IPS-18a (cell line): Measurements from ENCODE around the gene MRI1.
"Not testable (repeated sequence)": the region's sequence is repeated elsewhere in the genome, so short reads cannot be mapped to it uniquely, and the experiment has no call there.

ENCODE experiments used
- H3K27ac ChIP-seq: one replicate; pipeline ENCODE4 v1.5.1; 2013; ENCODE audit warnings: low read length
- H3K27me3 ChIP-seq: one replicate; pipeline ENCODE4 v1.6.1; 2013; ENCODE audit warnings: mild to moderate bottlenecking, low read length; ENCODE audit not compliant: control insufficient read depth, insufficient read depth
- H3K36me3 ChIP-seq: one replicate; pipeline ENCODE4 v1.6.1; 2013; ENCODE audit warnings: low read depth, low read length; ENCODE audit not compliant: control insufficient read depth
- H3K4me1 ChIP-seq: one replicate; pipeline ENCODE4 v1.6.1; 2013; ENCODE audit warnings: low read depth, low read length; ENCODE audit not compliant: control insufficient read depth
- H3K4me3 ChIP-seq: one replicate; pipeline ENCODE4 v1.5.1; 2013; ENCODE audit warnings: low read length
- H3K9ac ChIP-seq: one replicate; pipeline ENCODE4 v1.6.1; 2013; ENCODE audit warnings: mild to moderate bottlenecking, low read length, moderate library complexity
- H3K9me3 ChIP-seq: one replicate; pipeline ENCODE4 v1.6.1; 2013; ENCODE audit warnings: low read depth, low read length; ENCODE audit not compliant: control insufficient read depth

The MRI1 gene

DNA sequence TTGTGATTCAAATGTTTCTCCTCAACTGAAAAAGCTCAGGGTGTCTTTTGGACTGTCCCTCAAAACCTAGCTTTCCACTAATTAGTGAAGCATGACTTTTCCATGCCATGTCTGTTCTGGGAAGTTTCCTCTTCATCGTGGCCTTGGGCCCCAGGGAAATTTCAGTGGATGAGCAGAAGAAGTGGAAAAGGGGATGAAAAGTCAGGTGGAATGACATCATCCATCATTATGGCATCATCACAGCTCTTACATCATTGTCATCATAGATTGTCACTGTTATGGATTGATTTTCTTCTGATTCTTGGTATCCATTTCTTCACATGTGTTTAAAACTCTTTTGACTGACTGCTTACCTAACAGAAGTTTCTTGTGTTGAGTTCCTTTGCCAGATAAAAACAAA lies 26.2 kb upstream of the MRI1 start:
- Histone ChIP-seq H3K9ac (no peak overlapping the region), H3K27me3 (no peaks in the 10 kb centered on the region), H3K27ac (no peak overlapping the region), H3K4me3 (no peak overlapping the region), H3K9me3 (no peaks in the 10 kb centered on the region), H3K4me1 (no peaks in the 10 kb centered on the region), H3K36me3 (no peaks in the 10 kb centered on the region)

DNA sequence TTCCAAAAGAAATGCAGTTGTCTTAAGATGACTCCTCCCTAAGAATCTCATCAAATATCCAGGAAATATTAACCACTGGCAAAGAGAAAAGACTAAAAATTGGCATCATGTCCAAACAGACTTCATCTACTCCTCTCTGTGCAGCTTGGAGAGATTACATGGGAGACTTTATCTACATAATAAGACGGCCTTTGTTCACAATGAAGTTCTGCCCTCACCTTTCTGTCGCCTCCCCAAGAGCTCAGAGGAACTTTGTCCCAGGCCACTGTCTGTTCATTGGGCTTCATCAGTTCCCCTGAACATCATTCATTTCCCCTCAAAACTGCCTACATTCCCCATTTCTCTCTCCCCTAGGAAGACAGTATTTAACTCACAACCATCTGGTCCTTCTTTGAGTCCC lies 22.4 kb upstream of the MRI1 start:
- Histone ChIP-seq H3K27me3 (no peaks in the 10 kb centered on the region), H3K36me3 (no peaks in the 10 kb centered on the region), H3K9ac (no peak overlapping the region), H3K4me3 (no peak overlapping the region), H3K27ac (no peak overlapping the region), H3K4me1 (no peaks in the 10 kb centered on the region), H3K9me3 (no peaks in the 10 kb centered on the region)

DNA sequence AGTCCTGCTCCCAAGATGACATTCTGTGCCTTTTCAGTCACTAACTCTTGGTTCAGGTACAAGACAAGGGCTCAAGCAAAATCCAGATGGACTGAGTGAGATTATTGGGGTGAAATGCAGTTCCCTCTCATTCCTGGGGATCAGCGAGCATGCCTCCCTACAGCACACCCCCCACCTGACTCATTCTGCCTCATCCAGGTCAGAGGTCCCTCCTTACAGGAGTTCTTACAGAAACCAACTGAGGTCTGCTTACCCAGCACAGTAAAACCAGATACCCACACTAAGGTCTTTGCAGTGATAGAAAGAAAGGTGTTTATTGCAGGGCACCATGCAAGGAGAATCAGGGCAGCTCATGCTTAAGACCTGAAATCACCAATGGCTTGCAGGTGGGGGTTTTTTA lies 21.6 kb upstream of the MRI1 start:
- Histone ChIP-seq H3K27me3 (no peaks in the 10 kb centered on the region), H3K9me3 (no peaks in the 10 kb centered on the region), H3K36me3 (no peaks in the 10 kb centered on the region), H3K27ac (no peak overlapping the region), H3K9ac (no peak overlapping the region), H3K4me1 (no peaks in the 10 kb centered on the region), H3K4me3 (no peak overlapping the region)

DNA sequence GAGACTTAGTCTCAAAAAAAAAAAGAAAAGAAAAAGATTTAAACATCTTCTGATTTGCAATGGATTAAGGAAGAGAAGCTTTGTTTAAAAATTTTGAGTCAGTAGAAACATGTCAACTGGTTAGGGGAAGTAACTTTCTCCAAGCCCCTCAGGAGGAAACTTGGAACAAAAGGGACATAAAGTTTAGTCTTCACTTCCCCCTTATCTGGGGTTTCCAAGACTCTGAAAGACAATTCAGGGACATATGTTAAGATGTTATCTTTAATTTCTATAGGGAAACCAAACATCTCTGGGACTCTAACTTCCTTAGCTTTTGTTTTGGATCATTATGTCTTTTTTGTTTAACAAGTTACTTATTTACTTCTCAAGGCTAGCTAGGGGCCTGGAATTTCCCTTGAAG lies 20.1 kb upstream of the MRI1 start:
- Histone ChIP-seq H3K9me3 (no peaks in the 10 kb centered on the region), H3K4me1 (no peaks in the 10 kb centered on the region), H3K27me3 (no peaks in the 10 kb centered on the region), H3K36me3 (no peaks in the 10 kb centered on the region), H3K4me3 (no peak overlapping the region), H3K9ac (no peak overlapping the region), H3K27ac (no peak overlapping the region)

DNA sequence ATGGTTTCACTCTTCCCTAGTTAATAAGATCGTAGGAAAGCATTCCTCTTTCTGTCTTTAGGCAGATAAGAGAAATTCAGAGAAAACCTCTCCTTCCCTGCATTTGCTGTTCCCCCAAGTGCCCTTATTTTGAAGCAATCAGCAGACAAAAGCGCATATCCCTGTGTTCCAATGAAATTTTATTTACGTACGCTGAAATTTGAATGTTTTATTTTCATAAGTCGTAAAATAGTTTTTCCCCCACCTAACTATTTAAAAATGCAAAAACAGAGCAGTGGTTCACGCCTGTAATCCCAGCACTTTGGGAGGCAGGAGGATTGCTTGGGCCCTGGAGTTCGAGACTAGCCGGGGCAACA lies 17.2 kb upstream of the MRI1 start:
- H3K27me3 ChIP-seq: no peaks in the 10 kb centered on the region
- H3K4me1 ChIP-seq: no peaks in the 10 kb centered on the region
- peaks cover 3% of the 10 kb centered on the region for H3K36me3 ChIP-seq
- peak overlapping the region; percentile 31 for H3K4me3 ChIP-seq
- no peaks in the 10 kb centered on the region for H3K9me3 ChIP-seq
- H3K9ac ChIP-seq: no peak overlapping the region
- H3K27ac ChIP-seq: no peak overlapping the region

DNA sequence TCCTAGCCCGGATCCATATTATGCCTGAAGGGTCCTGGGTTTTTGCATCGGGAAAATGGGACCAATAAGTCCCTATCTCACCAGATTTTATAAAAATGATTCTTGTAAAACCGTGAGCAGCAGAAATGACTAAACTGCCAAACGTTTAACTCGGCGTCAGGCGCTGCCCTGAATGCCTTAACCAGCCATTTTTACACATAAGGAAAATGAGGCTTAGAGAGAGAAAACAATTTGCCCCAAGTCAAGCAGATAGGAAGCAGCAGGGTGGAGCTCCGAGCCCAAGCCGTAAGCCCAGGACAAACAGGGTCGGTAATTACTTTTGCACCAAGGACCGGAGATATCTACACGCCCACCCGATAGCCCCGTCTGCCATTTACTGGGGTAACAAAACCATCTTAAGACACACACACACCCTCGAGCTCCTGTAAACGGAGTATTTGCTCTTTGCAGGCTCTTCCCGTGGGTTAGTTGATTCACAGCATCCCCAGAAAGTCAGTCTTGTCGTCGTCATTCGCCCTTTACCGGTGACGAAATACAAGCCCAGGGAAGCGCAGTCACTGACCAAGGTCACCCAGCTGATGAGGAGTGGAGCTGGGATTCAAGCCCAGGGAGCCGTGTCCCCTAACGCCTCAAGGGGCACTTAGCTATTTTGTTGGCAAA lies 16.0 kb upstream of the MRI1 start:
- H3K27ac ChIP-seq: peak overlapping the region; percentile 42
- H3K4me1 ChIP-seq: no peaks in the 10 kb centered on the region

DNA sequence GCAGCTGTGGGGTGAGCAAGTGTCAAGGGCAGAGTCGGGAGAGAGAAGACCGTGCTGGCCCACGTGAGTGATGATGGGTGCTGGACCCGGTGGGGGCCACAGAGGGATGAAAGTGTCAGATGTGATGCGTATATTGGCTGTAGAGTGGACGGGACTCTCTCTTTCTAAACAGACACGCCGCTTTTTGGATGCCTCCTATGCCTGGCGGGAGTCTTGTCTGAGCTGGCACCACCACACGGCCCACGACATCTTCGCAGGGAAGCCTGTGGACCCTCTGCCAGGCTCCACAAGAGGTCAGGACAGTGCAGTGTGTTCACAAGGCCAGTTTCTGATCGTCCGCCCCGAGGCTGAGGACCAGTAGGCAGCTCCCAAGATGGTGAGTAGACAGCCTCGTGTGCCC lies 12.9 kb upstream of the MRI1 start:
- no peak overlapping the region for H3K9ac ChIP-seq
- no peak overlapping the region for H3K4me3 ChIP-seq
- H3K36me3 ChIP-seq: peaks cover 17% of the 10 kb centered on the region
- no peaks in the 10 kb centered on the region for H3K27me3 ChIP-seq
- H3K27ac ChIP-seq: no peak overlapping the region
- H3K4me1 ChIP-seq: no peaks in the 10 kb centered on the region
- no peaks in the 10 kb centered on the region for H3K9me3 ChIP-seq

More for the DNA sequence above, 16.0 kb upstream of the MRI1 start:
- H3K27me3 ChIP-seq: no peaks in the 10 kb centered on the region
- H3K9me3 ChIP-seq: no peaks in the 10 kb centered on the region
- H3K9ac ChIP-seq: peak overlapping the region; percentile 89
- H3K4me3 ChIP-seq: peak overlapping the region; percentile 92
- H3K36me3 ChIP-seq: peaks cover 3% of the 10 kb centered on the region

DNA sequence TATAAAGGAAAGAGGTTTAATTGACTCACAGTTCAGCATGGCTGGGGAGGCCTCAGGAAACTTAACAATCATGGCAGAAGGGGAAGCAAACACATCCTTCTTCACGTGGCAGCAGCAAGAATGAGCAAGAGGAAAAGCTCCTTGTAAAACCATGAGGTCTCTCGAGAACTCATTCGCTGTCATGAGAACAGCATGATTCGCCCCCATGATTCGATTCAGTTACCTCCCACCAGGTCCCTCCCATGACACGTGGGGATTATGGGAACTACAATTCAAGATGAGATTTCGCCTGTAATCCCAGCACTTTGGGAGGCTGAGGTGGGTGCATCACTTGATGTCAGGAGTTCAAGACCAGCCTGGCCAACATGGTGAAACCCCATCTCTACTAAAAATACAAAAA lies 10.7 kb upstream of the MRI1 start:
- H3K4me3 ChIP-seq, H3K27me3 ChIP-seq, H3K9me3 ChIP-seq, H3K27ac ChIP-seq, H3K4me1 ChIP-seq, H3K9ac ChIP-seq: not testable (repeated sequence)
- peaks cover 28% of the 10 kb centered on the region for H3K36me3 ChIP-seq

DNA sequence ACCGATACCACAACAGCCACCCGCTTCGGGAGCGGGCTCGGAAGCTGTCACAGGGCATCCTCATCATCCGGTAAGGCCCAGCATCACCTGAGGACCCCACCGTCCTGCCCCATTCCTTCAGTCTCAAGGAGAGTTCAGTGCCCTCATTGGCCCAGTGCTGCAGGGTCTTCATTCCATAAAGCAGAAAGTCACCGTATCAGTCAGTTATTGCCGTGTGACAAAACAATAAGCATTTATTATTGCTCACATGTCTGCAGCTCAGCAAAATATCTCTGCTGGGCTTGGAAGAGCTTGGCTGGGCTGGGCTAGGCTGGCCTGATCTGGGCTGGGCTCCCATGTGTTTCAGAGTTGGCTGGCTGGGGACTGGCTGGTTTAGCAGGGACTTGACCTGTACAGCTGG lies 8.1 kb upstream of the MRI1 start:
- Histone ChIP-seq H3K9me3 (no peaks in the 10 kb centered on the region), H3K36me3 (peaks cover 35% of the 10 kb centered on the region), H3K27me3 (no peaks in the 10 kb centered on the region), H3K27ac (no peak overlapping the region), H3K4me3 (no peak overlapping the region), H3K9ac (no peak overlapping the region), H3K4me1 (no peaks in the 10 kb centered on the region)

DNA sequence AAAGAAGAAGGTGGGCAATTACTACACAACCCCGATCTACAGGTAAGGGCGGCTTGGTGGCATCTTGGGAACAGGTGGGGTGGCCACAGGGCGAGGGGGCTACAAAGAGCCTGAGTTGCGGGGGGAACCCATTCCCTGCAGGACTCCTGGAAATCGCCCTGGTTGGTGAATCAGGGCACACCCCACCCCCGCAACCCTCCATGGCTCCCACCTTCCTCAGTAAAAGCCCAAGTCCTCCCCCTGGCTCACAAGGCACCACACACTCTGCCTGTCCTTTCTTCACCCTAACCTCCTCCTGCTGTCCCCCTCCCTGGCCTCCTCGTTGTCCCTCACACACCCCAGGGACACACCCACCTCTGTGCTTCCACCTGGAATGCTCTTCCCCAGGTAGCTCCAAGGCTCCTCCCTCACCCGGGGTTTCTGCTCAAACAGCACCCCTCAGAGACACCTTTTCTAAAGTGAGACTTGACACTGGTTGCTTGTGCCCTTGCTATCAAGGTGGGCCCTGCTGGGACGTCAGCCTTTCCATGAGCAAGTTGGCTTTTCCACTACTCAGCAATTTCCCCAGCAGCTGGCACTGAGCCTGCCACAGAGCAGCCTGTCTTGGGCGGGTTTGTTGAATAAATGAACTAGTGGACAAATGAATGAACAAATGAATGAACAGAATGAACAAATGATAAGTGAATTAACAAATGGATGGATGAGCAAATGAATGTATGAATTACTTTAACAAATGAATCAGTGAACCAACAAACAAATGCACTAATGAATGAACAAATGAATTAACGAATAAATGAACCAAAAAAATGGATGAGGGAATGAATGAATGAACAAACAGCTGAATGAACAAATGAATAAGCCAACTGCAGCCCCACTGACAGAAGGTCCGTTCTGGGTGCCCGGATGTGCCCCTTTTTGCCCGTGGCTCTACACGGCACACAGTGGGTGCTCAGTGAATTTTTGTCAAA lies 6.2 kb upstream of the MRI1 start:
- Histone ChIP-seq H3K4me3 (no peak overlapping the region), H3K9me3 (no peaks in the 10 kb centered on the region), H3K27me3 (no peaks in the 10 kb centered on the region), H3K9ac (no peak overlapping the region), H3K4me1 (no peaks in the 10 kb centered on the region), H3K27ac (no peak overlapping the region), H3K36me3 (peaks cover 32% of the 10 kb centered on the region)

DNA sequence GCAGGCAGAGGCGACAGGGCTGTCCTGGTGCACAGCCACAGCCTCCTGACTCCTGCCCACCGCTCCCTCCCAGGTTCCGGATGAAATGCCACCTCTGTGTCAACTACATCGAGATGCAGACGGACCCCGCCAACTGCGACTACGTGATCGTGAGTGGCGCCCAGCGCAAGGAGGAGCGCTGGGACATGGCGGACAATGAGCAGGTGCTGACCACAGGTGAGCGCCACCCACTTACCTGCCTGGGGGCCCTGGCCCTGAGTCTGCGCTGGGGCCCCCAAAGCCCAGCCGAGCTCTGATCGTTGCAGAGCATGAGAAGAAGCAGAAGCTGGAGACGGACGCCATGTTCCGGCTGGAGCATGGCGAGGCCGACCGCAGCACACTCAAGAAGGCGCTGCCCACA lies 5.5 kb upstream of the MRI1 start:
- Histone ChIP-seq H3K4me1 (no peaks in the 10 kb centered on the region), H3K27me3 (no peaks in the 10 kb centered on the region), H3K27ac (no peak overlapping the region), H3K9ac (no peak overlapping the region), H3K36me3 (peaks cover 32% of the 10 kb centered on the region), H3K9me3 (no peaks in the 10 kb centered on the region), H3K4me3 (no peak overlapping the region)

DNA sequence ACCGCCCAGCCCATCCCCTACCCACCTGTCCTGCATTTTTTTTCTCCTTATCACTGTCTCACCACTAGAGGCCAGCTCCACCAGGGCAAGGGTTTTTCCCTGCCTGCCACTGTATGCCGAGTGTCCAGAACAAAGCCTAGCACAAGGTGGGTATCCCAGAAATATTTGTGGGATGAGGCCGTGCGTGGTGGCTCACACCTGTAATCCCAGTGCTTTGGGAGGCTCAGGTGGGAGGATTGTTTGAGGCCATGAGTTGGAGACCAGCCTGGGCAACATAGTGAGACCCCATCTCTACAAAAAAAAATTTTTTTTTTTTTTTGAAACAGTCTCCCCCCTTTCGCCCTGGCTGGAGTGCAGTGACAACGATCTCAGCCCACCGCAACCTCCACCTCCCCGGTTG lies 2.9 kb upstream of the MRI1 start:
- H3K4me3 ChIP-seq: no peak overlapping the region
- peaks cover 8% of the 10 kb centered on the region for H3K27me3 ChIP-seq
- no peaks in the 10 kb centered on the region for H3K4me1 ChIP-seq
- H3K36me3 ChIP-seq: peaks cover 18% of the 10 kb centered on the region
- no peak overlapping the region for H3K9ac ChIP-seq
- H3K9me3 ChIP-seq: no peaks in the 10 kb centered on the region
- H3K27ac ChIP-seq: no peak overlapping the region
